ENCODE results near the gene EIPR1. TPM values are rescaled to one million over a fixed set of nuclear protein-coding genes. Genes with fewer than 3 reads are reported as not detected.

EIPR1 gene
- polyA plus RNA-seq, 2 of the 4 experiments (the other 2 are of a cell fraction) = 55.0 to 65.0 TPM

DNA sequence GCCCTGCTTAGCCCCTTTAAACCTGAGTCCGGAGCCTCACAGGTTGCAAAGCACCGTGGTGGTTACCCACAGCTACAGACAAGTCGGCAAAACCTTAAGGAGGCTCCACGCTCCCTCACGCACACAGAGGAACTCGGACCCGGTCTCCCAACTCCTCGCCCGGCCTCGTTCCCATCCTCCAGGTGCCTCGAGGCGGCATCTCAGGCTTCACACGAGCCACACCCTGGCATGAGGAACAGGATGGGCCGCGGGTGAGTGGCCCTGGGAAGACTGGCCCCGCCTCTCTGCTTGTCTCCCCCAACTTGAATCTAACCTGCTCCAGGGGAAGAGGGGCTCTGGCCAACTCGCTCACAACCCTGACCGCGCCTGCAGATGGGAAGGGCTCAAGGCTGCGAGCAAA is 97.4 kb downstream of the EIPR1 start:
- Histone ChIP-seq H3K9me3 (peaks cover 5% of the 10 kb centered on the region; the same call in 1 of the 3 replicates), H3K4me1 (no peaks in the 10 kb centered on the region), H3K4me2 (no peak overlapping the region), H3K27ac (no peak overlapping the region), H3K4me3 (no peak overlapping the region)
- WGBS (ENCODE audit: missing lambda C conversion rate) = 87% methylated on average over 20 of the region's 20 CpGs
- ChIA-PET CTCF (no interaction called here), POLR2A (no interaction called here)
- DNase-seq (ENCODE audit: low read depth in 1 of 2, low spot score in 1 of 2) = no peak
- TF ChIP-seq MAX (IDR thresholded peaks at IDR 0.05) (no peak), PBX3 (IDR thresholded peaks at IDR 0.05) (no peak)
- no peak for FAIRE-seq
- ATAC-seq = no peak

- POLR2A ChIA-PET = no interaction called here
- CTCF ChIA-PET = no interaction called here
- Histone ChIP-seq H3K4me3 (no peak overlapping the region), H3K4me1 (no peaks in the 10 kb centered on the region), H3K4me2 (no peak overlapping the region), H3K9me3 (peaks cover 13% of the 10 kb centered on the region), H3K27ac (no peak overlapping the region)
- no peak for ATAC-seq
- no peak for FAIRE-seq
- WGBS (ENCODE audit: missing lambda C conversion rate) = 85% methylated on average over 17 of the region's 17 CpGs
- DNase-seq (ENCODE audit: low read depth in 1 of 2, low spot score in 1 of 2) = no peak
- TF ChIP-seq PBX3 (IDR thresholded peaks at IDR 0.05) (no peak), JUN (IDR thresholded peaks at IDR 0.05) (no peak), EHMT2 (IDR thresholded peaks at IDR 0.05; ENCODE audit: low read depth) (no peak), HDAC2 (IDR thresholded peaks at IDR 0.05) (no peak), JUNB (IDR thresholded peaks at IDR 0.05) (no peak), RARB (CRISPR knock-in tag; IDR thresholded peaks at IDR 0.05) (no peak), FOXS1 (CRISPR knock-in tag; IDR thresholded peaks at IDR 0.05) (no peak), HOXA7 (CRISPR knock-in tag; IDR thresholded peaks at IDR 0.05) (no peak), HEYL (CRISPR knock-in tag; IDR thresholded peaks at IDR 0.05) (no peak), CBX2 (IDR thresholded peaks at IDR 0.05; ENCODE audit: borderline replicate concordance, low read depth) (no peak), MYC (IDR thresholded peaks at IDR 0.05; ENCODE audit: borderline replicate concordance, low read length) (no peak)
- TF ChIP-seq, protein P1, sequence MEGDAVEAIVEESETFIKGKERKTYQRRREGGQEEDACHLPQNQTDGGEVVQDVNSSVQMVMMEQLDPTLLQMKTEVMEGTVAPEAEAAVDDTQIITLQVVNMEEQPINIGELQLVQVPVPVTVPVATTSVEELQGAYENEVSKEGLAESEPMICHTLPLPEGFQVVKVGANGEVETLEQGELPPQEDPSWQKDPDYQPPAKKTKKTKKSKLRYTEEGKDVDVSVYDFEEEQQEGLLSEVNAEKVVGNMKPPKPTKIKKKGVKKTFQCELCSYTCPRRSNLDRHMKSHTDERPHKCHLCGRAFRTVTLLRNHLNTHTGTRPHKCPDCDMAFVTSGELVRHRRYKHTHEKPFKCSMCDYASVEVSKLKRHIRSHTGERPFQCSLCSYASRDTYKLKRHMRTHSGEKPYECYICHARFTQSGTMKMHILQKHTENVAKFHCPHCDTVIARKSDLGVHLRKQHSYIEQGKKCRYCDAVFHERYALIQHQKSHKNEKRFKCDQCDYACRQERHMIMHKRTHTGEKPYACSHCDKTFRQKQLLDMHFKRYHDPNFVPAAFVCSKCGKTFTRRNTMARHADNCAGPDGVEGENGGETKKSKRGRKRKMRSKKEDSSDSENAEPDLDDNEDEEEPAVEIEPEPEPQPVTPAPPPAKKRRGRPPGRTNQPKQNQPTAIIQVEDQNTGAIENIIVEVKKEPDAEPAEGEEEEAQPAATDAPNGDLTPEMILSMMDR (IDR thresholded peaks at IDR 0.05) = no peak
Observed at GRCh38 chr2:3279236-3279960, 98.2 kb downstream of the EIPR1 start.

GRCh38 chr2:3278521-3279218 is 98.9 kb downstream of the EIPR1 start:
- FAIRE-seq = no peak
- ChIA-PET CTCF (no interaction called here), POLR2A (no interaction called here)
- 92% methylated on average over 12 of the region's 14 CpGs for WGBS (ENCODE audit: missing lambda C conversion rate)
- no peak overlapping the region for H3K4me3 ChIP-seq
- H3K4me1 ChIP-seq = no peaks in the 10 kb centered on the region
- peaks cover 20% of the 10 kb centered on the region for H3K9me3 ChIP-seq
- no peak for ATAC-seq
- no peak for DNase-seq (ENCODE audit: low read depth in 1 of 2, low spot score in 1 of 2)
- TF ChIP-seq EP300 (IDR thresholded peaks at IDR 0.05) = no peak
- no peak overlapping the region for H3K27ac ChIP-seq
- H3K4me2 ChIP-seq = no peak overlapping the region
